Neuron (in vitro differentiated cells): ENCODE results near the gene SULT1A2.

Experiments
- H2AFZ ChIP-seq: one replicate; pipeline ENCODE4 v1.6.1; 2013; ENCODE audit warnings: low read depth, mild to moderate bottlenecking, inconsistent platforms, low read length, moderate library complexity
- H3K27me3 ChIP-seq: one replicate; pipeline ENCODE4 v1.6.1; 2013; ENCODE audit warnings: low read length; ENCODE audit not compliant: insufficient read depth
- H3K36me3 ChIP-seq: one replicate; pipeline ENCODE4 v1.6.1; 2013; ENCODE audit warnings: low read length; ENCODE audit not compliant: insufficient read depth
- H3K4me1 ChIP-seq: one replicate; pipeline ENCODE4 v1.6.1; 2013; ENCODE audit warnings: low read length; ENCODE audit not compliant: insufficient read depth
- H3K4me3 ChIP-seq: 2 replicates; pipeline ENCODE4 v1.5.1; 2013; ENCODE audit warnings: mild to moderate bottlenecking, low read length, moderate library complexity
- H3K9me3 ChIP-seq: one replicate; pipeline ENCODE4 v1.6.1; 2013; ENCODE audit warnings: low read length

The SULT1A2 gene

GRCh38 chr16:28590384-28591340 is 6.2 kb downstream of the SULT1A2 start:
- H3K4me3 ChIP-seq, result no peak overlapping the region
- no peaks in the 10 kb centered on the region for H3K4me1 ChIP-seq
- no peak overlapping the region for H2AFZ ChIP-seq
- peaks cover 57% of the 10 kb centered on the region for H3K36me3 ChIP-seq
- no peaks in the 10 kb centered on the region for H3K27me3 ChIP-seq
- H3K9me3 ChIP-seq, result no peaks in the 10 kb centered on the region

GRCh38 chr16:28589930-28590329 is 6.9 kb downstream of the SULT1A2 start:
- no peaks in the 10 kb centered on the region for H3K9me3 ChIP-seq
- H2AFZ ChIP-seq, result no peak overlapping the region
- H3K36me3 ChIP-seq, result peaks cover 64% of the 10 kb centered on the region
- H3K4me3 ChIP-seq, result no peak overlapping the region
- no peaks in the 10 kb centered on the region for H3K27me3 ChIP-seq
- H3K4me1 ChIP-seq, result no peaks in the 10 kb centered on the region

- no peaks in the 10 kb centered on the region for H3K9me3 ChIP-seq
- H3K4me3 ChIP-seq, result no peak overlapping the region
- H3K27me3 ChIP-seq, result no peaks in the 10 kb centered on the region
- H3K36me3 ChIP-seq, result peaks cover 64% of the 10 kb centered on the region
- H3K4me1 ChIP-seq, result no peaks in the 10 kb centered on the region
- H2AFZ ChIP-seq, result no peak overlapping the region
Observed at GRCh38 chr16:28589069-28589468, 7.8 kb downstream of the SULT1A2 start.

GRCh38 chr16:28587386-28587785 is 9.5 kb downstream of the SULT1A2 start:
- Histone ChIP-seq H3K27me3 (no peaks in the 10 kb centered on the region), H3K36me3 (peaks cover 69% of the 10 kb centered on the region)

GRCh38 chr16:28586466-28586865 is 10.4 kb downstream of the SULT1A2 start:
- H3K4me1 ChIP-seq, result no peaks in the 10 kb centered on the region
- H3K36me3 ChIP-seq, result peaks cover 70% of the 10 kb centered on the region
- no peak overlapping the region for H2AFZ ChIP-seq

More at GRCh38 chr16:28587386-28587785, 9.5 kb downstream of the SULT1A2 start:
- Histone ChIP-seq H3K4me3 (no peak overlapping the region), H3K9me3 (no peaks in the 10 kb centered on the region), H2AFZ (no peak overlapping the region), H3K4me1 (no peaks in the 10 kb centered on the region)

GRCh38 chr16:28585674-28586073 is 11.2 kb downstream of the SULT1A2 start:
- Histone ChIP-seq H2AFZ (no peak overlapping the region), H3K36me3 (peaks cover 67% of the 10 kb centered on the region), H3K27me3 (no peaks in the 10 kb centered on the region), H3K4me1 (no peaks in the 10 kb centered on the region), H3K4me3 (no peak overlapping the region), H3K9me3 (no peaks in the 10 kb centered on the region)

More at GRCh38 chr16:28586466-28586865, 10.4 kb downstream of the SULT1A2 start:
- Histone ChIP-seq H3K9me3 (no peaks in the 10 kb centered on the region), H3K4me3 (no peak overlapping the region), H3K27me3 (no peaks in the 10 kb centered on the region)

GRCh38 chr16:28580726-28581315 is 16.0 kb downstream of the SULT1A2 start:
- H3K9me3 ChIP-seq, result no peaks in the 10 kb centered on the region
- no peak overlapping the region for H2AFZ ChIP-seq
- peaks cover 32% of the 10 kb centered on the region for H3K36me3 ChIP-seq
- H3K4me3 ChIP-seq, result no peak overlapping the region
- no peaks in the 10 kb centered on the region for H3K4me1 ChIP-seq
- H3K27me3 ChIP-seq, result no peaks in the 10 kb centered on the region

GRCh38 chr16:28575446-28576109 is 21.3 kb downstream of the SULT1A2 start:
- no peaks in the 10 kb centered on the region for H3K27me3 ChIP-seq
- peaks cover 2% of the 10 kb centered on the region for H3K4me1 ChIP-seq
- no peak overlapping the region for H3K4me3 ChIP-seq
- H3K9me3 ChIP-seq, result no peaks in the 10 kb centered on the region
- no peak overlapping the region for H2AFZ ChIP-seq
- H3K36me3 ChIP-seq, result no peaks in the 10 kb centered on the region

GRCh38 chr16:28574925-28575324 is 21.9 kb downstream of the SULT1A2 start:
- peaks cover 2% of the 10 kb centered on the region for H3K4me1 ChIP-seq
- H3K4me3 ChIP-seq, result no peak overlapping the region
- H3K9me3 ChIP-seq, result no peaks in the 10 kb centered on the region
- no peaks in the 10 kb centered on the region for H3K36me3 ChIP-seq
- no peak overlapping the region for H2AFZ ChIP-seq
- no peaks in the 10 kb centered on the region for H3K27me3 ChIP-seq

GRCh38 chr16:28573738-28574718 is 22.8 kb downstream of the SULT1A2 start:
- H3K36me3 ChIP-seq, result no peaks in the 10 kb centered on the region
- H3K9me3 ChIP-seq, result no peaks in the 10 kb centered on the region
- no peak overlapping the region for H3K4me3 ChIP-seq
- no peaks in the 10 kb centered on the region for H3K27me3 ChIP-seq
- peaks cover 2% of the 10 kb centered on the region for H3K4me1 ChIP-seq
- H2AFZ ChIP-seq, result no peak overlapping the region

- H3K4me3 ChIP-seq, result no peak overlapping the region
- no peaks in the 10 kb centered on the region for H3K36me3 ChIP-seq
- H3K4me1 ChIP-seq, result peaks cover 2% of the 10 kb centered on the region
- H2AFZ ChIP-seq, result no peak overlapping the region
- H3K27me3 ChIP-seq, result no peaks in the 10 kb centered on the region
- H3K9me3 ChIP-seq, result no peaks in the 10 kb centered on the region
Observed at GRCh38 chr16:28572696-28573510, 23.9 kb downstream of the SULT1A2 start.
